ENCODE measurements around the gene SLC17A9. TPM values are rescaled to one million over a fixed set of nuclear protein-coding genes. Genes with fewer than 3 reads are reported as not detected.

The SLC17A9 gene
- total RNA-seq, 1 donor from 2014 or later: 12.0 TPM

DNA sequence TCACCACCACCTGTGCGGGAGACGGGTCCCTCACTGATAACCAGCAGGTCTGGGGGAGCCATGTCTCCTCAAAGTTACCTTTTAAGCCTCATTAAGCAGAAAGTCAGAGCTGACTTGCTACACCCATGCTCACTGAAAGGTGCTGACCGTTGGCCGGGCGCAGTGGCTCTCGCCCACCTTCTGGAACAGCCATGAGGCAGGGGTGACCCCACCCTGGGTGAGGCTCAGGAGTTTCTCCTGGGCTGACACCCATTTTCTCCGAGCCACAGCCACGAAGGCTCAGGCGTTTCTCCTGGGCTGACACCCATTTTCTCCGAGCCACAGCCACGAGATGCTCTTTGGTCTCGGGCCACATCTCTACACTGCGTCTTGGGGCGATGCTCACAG lies 44.1 kb downstream of the SLC17A9 start:
- Histone ChIP-seq H3K27me3 (ENCODE audit: control insufficient read depth, insufficient read depth, low read length) (peaks cover 67% of the 10 kb centered on the region), H3K36me3 (ENCODE audit: control insufficient read depth, insufficient read depth, low read length) (no peaks in the 10 kb centered on the region), H3K4me3 (ENCODE audit: low read depth, low read length) (no peak overlapping the region)
- TF ChIP-seq, protein P1, sequence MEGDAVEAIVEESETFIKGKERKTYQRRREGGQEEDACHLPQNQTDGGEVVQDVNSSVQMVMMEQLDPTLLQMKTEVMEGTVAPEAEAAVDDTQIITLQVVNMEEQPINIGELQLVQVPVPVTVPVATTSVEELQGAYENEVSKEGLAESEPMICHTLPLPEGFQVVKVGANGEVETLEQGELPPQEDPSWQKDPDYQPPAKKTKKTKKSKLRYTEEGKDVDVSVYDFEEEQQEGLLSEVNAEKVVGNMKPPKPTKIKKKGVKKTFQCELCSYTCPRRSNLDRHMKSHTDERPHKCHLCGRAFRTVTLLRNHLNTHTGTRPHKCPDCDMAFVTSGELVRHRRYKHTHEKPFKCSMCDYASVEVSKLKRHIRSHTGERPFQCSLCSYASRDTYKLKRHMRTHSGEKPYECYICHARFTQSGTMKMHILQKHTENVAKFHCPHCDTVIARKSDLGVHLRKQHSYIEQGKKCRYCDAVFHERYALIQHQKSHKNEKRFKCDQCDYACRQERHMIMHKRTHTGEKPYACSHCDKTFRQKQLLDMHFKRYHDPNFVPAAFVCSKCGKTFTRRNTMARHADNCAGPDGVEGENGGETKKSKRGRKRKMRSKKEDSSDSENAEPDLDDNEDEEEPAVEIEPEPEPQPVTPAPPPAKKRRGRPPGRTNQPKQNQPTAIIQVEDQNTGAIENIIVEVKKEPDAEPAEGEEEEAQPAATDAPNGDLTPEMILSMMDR (IDR thresholded peaks at IDR 0.05; ENCODE audit: insufficient read depth, low read length, poor library complexity, severe bottlenecking): no peak
- DNase-seq (ENCODE audit: low read depth): no peak

DNA sequence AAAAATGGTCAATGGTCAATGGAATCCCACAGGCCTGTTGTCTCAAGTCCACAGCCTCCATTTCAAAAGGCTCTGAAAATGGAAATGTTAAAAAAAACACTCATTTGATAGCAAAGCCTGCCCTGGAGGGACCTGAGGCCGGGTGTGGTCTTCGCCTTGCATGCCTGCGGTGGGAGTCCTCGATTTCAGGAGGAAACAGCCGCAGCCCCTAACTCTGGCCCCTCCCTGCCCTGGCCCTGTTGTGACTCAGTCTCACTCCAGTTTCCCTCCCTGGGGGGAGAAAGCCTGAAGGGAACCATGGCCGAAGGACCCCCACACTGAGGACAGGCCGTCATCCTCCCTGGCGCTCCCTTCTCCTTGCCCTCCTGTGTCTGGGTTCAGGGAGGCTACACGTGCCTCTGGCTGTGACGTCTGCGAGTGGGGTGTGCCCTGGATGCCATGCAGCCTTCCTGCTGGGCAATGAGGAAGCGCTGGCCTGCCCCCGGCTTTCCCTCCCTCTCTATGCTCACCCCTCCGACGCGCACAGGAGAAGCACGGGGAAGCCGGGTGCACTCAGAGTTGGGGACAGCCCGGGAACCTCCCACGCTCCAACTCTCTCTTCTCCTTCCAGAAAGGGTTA lies 45.0 kb downstream of the SLC17A9 start:
- peaks cover 68% of the 10 kb centered on the region for H3K27me3 ChIP-seq (ENCODE audit: control insufficient read depth, insufficient read depth, low read length)
- DNase-seq (ENCODE audit: low read depth): no peak
- TF ChIP-seq, protein P1 (IDR thresholded peaks at IDR 0.05; ENCODE audit: insufficient read depth, low read length, poor library complexity, severe bottlenecking): no peak

DNA sequence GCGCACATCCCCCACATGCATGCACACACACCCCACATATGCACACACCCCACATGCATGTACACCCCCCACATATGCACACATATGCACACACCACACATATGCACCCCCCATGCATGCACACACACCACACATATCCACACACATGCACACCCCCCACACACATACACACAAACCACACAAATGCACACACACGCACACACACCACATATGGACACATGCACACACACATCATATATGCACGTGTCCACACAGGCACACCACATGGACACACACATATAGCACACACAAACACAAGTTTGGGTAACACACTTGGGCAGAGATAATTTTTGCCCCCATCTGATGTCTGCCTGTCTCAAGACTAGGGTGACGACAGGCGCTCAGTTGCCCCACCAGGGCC lies 45.9 kb downstream of the SLC17A9 start:
- Histone ChIP-seq H3K4me3 (ENCODE audit: low read depth, low read length) (no peak overlapping the region), H3K27me3 (ENCODE audit: control insufficient read depth, insufficient read depth, low read length) (peaks cover 72% of the 10 kb centered on the region), H3K36me3 (ENCODE audit: control insufficient read depth, insufficient read depth, low read length) (no peaks in the 10 kb centered on the region)
- TF ChIP-seq, protein P1 (IDR thresholded peaks at IDR 0.05; ENCODE audit: insufficient read depth, low read length, poor library complexity, severe bottlenecking): no peak
- DNase-seq (ENCODE audit: low read depth): no peak

More for the DNA sequence above, 45.0 kb downstream of the SLC17A9 start:
- H3K4me3 ChIP-seq (ENCODE audit: low read depth, low read length): no peak overlapping the region
- H3K36me3 ChIP-seq (ENCODE audit: control insufficient read depth, insufficient read depth, low read length): no peaks in the 10 kb centered on the region

DNA sequence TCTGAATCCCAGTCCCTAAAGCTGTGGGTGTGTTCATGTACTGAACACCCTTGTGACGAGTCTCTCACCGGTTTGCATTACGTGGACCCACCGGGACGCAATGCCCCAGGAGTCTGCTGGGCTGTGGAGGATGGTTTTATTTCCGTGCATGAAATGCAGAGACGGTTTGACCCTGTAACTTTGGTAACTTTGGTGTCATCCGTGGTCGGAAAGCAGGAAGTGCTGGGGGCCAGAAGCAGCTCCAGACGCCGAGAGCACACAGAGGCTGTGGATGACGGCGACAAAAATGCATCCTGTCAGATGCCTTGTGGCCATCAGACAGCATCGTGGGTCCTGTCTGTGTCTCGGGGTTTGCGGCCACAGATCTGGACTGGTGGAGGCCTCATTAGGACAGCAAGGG lies 47.1 kb downstream of the SLC17A9 start:
- Histone ChIP-seq H3K27me3 (ENCODE audit: control insufficient read depth, insufficient read depth, low read length) (peaks cover 74% of the 10 kb centered on the region), H3K4me3 (ENCODE audit: low read depth, low read length) (no peak overlapping the region), H3K36me3 (ENCODE audit: control insufficient read depth, insufficient read depth, low read length) (no peaks in the 10 kb centered on the region)
- TF ChIP-seq, protein P1 (IDR thresholded peaks at IDR 0.05; ENCODE audit: insufficient read depth, low read length, poor library complexity, severe bottlenecking): no peak
- DNase-seq (ENCODE audit: low read depth): no peak

DNA sequence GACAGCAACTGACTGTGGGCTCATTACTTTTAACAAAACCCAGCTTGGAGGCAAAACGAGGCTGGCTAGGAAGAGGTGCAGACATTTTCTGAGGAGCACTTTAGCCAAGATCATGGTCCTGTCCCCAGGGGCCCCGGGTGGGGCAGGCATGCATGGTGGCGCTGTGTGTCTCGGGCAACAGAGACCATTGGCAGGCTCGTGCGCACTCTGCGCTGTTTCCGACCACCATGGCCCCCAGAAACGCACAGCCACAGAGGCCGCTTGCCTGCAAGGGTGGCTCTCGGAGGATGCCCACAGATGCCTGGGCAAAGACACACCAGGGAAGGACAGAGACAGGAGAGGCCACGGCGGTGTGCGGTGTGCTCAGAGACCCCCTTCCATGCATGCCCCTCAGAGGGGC lies 47.5 kb downstream of the SLC17A9 start:
- TF ChIP-seq, protein P1 (IDR thresholded peaks at IDR 0.05; ENCODE audit: insufficient read depth, low read length, poor library complexity, severe bottlenecking): no peak
- DNase-seq (ENCODE audit: low read depth): no peak
- Histone ChIP-seq H3K27me3 (ENCODE audit: control insufficient read depth, insufficient read depth, low read length) (peaks cover 75% of the 10 kb centered on the region), H3K36me3 (ENCODE audit: control insufficient read depth, insufficient read depth, low read length) (no peaks in the 10 kb centered on the region), H3K4me3 (ENCODE audit: low read depth, low read length) (no peak overlapping the region)

DNA sequence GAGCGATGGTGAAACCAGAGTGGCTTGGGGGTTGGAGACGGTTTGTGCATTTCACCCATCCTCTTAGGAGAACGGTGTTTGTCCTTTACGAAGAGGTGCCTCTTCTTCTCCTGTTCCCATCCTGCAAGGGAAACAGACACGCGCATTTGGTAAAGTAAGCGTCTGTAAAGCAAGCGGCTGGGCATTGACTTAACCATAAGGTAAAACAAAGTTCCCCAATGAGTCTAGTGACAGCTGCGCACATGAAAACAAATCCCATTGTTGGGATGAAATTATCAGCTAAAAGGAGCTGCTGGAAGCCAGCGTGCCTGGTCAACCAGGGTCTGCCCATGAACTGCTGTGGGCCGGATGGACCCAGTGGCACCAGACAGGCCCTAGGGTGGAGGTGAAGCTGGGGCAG lies 48.4 kb downstream of the SLC17A9 start:
- Histone ChIP-seq H3K27me3 (ENCODE audit: control insufficient read depth, insufficient read depth, low read length) (peaks cover 77% of the 10 kb centered on the region), H3K36me3 (ENCODE audit: control insufficient read depth, insufficient read depth, low read length) (no peaks in the 10 kb centered on the region), H3K4me3 (ENCODE audit: low read depth, low read length) (no peak overlapping the region)
- TF ChIP-seq, protein P1 (IDR thresholded peaks at IDR 0.05; ENCODE audit: insufficient read depth, low read length, poor library complexity, severe bottlenecking): no peak
- no peak for DNase-seq (ENCODE audit: low read depth)
